AG10803 (cell line): ENCODE results near the gene PRKAG3.

Source experiments
- DNase-seq: peaks from one replicate; pipeline ENCODE4 v3.0.0; 2010; ENCODE audit warnings: low read depth
- H3K4me3 ChIP-seq: 2 replicates; pipeline ENCODE4 v1.5.1; 2011; ENCODE audit warnings: mild to moderate bottlenecking, low read length, control low read depth
- CTCF ChIP-seq: conservative IDR thresholded peaks from 2 replicates; pipeline ENCODE4 v1.5.1; 2011; ENCODE audit warnings: mild to moderate bottlenecking, low read length, control low read depth, inconsistent platforms

The PRKAG3 gene

GRCh38 chr2:218828477-218828778, 3.2 kb downstream of the PRKAG3 start:
- H3K4me3 ChIP-seq, result no peak overlapping the region
- TF ChIP-seq CTCF, result no peak
- DNase-seq, result no peak

DNA sequence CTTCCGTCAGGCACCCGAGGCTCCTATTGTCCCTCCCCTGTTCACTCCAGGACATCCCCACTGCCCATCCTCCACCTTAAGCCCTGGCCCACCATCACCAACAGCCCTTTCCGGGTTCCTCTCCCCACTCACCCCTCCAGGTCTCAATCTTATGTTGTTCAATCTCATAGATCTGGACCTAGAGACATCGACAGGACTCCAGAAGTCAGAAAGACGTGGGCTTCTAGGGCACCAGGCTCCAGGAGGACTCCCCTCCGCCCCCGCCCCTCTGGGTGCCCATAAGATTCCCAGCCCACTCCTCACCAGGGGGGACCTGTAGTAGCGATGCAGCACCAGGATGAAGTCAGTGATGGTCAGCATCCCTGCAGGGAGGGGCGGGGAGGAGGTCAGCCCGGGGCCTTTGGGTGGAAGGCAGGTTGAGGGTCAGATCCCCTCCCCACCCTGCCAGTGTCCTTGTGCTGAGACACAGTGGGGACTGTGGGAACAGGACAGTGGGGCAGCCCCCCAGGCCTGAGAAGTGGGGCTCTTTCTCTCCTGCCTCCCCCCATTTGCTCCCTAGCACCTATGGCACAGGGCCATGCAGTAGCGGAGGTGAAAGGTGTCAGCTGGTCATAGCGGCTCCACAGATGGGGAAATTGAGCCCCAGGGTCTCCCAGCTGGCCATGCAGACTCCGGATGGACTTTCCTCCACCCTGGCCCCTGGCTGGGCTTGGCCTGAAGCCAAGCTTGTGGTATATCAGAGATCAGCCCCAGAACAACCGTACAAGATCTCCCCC, 3.7 kb downstream of the PRKAG3 start:
- H3K4me3 ChIP-seq, result no peak overlapping the region
- no peak for DNase-seq
- TF ChIP-seq CTCF, result no peak

GRCh38 chr2:218826791-218827190, 4.8 kb downstream of the PRKAG3 start:
- no peak for DNase-seq
- TF ChIP-seq CTCF, result no peak
- no peak overlapping the region for H3K4me3 ChIP-seq

- no peak for DNase-seq
- no peak for TF ChIP-seq CTCF
- H3K4me3 ChIP-seq, result no peak overlapping the region
Measured at GRCh38 chr2:218824004-218824403, 7.6 kb downstream of the PRKAG3 start.

- no peak for TF ChIP-seq CTCF
- H3K4me3 ChIP-seq, result no peak overlapping the region
- no peak for DNase-seq
Measured at GRCh38 chr2:218823196-218823855, 8.3 kb downstream of the PRKAG3 start.

- H3K4me3 ChIP-seq, result no peak overlapping the region
- no peak for DNase-seq
- no peak for TF ChIP-seq CTCF
Measured at GRCh38 chr2:218822622-218823021, 9.0 kb downstream of the PRKAG3 start.

DNA sequence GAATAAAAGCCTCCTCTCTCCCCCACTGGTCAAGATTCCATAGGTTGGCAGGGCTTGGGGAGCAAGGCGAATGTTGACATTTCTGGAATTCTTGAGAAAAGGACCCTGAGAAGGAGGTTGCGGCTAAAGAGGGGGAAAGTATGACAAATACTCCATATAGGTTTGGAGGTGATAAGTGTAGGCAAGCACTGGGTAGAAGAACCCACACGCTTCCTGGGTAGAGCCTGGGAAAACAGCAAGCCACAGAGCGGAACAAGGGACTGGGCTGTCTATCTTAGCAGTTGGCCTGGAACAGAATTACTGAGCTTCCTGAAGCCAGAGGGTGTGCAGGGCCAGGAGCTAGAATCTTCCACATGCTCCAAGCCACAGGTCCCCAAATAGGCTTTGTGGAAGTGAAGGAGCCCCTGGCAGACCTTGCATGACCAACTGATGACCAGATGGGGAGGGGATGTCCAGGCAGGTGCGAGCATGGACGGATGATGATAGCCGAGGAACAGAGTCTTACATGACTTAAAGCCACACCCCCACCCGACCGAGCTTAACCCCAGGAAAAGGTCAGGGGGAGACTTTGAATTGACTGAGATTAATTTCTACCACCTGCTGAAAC, 9.9 kb downstream of the PRKAG3 start:
- no peak overlapping the region for H3K4me3 ChIP-seq
- TF ChIP-seq CTCF, result no peak
- no peak for DNase-seq
